Neuron (in vitro differentiated cells): Measurements from ENCODE around the gene NTSR1.

Experiments
- H2AFZ ChIP-seq: one replicate; pipeline ENCODE4 v1.6.1; 2013; ENCODE audit warnings: low read depth, mild to moderate bottlenecking, inconsistent platforms, low read length, moderate library complexity
- H3K27me3 ChIP-seq: one replicate; pipeline ENCODE4 v1.6.1; 2013; ENCODE audit warnings: low read length; ENCODE audit not compliant: insufficient read depth
- H3K36me3 ChIP-seq: one replicate; pipeline ENCODE4 v1.6.1; 2013; ENCODE audit warnings: low read length; ENCODE audit not compliant: insufficient read depth
- H3K4me1 ChIP-seq: one replicate; pipeline ENCODE4 v1.6.1; 2013; ENCODE audit warnings: low read length; ENCODE audit not compliant: insufficient read depth
- H3K4me3 ChIP-seq: 2 replicates; pipeline ENCODE4 v1.5.1; 2013; ENCODE audit warnings: mild to moderate bottlenecking, low read length, moderate library complexity
- H3K9me3 ChIP-seq: one replicate; pipeline ENCODE4 v1.6.1; 2013; ENCODE audit warnings: low read length

The NTSR1 gene

DNA sequence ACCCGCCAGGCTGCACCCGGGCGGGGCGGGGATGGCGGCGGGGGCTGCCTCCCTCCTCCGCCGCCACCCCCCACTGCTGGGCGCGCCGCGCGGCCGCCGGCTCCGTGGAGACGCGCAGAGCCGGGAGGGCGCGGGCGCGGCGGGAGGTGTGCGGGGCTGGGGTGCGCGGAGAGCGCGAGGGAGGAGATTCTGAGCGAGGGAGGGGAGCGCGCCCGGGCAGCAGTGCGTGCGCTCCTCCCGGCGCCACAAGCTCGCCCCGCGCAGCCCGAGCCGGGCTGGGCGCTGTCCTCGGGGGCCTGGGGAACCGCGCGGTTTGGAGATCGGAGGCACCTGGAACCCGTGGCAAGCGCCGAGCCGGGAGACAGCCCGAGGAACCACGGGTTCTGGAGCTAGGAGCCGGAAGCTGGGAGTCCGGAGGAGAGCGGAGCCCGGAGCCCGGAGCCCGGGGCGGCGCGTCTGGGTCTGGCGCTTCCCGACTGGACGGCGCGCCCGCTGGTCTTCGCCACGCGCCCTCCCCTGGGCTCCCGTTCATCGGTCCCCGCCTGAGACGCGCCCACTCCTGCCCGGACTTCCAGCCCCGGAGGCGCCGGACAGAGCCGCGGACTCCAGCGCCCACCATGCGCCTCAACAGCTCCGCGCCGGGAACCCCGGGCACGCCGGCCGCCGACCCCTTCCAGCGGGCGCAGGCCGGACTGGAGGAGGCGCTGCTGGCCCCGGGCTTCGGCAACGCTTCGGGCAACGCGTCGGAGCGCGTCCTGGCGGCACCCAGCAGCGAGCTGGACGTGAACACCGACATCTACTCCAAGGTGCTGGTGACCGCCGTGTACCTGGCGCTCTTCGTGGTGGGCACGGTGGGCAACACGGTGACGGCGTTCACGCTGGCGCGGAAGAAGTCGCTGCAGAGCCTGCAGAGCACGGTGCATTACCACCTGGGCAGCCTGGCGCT lies at the start of gene NTSR1:
NTSR1 (plus strand) TSS at position 246 of the 946 bp plus-strand sequence; CDS start at position 618, 372 bp downstream.
- no peak within 1 kb of the TSS for H2AFZ ChIP-seq
- no peaks in the 10 kb centered on the region for H3K36me3 ChIP-seq
- H3K9me3 ChIP-seq, result no peaks in the 10 kb centered on the region
- no peaks in the 10 kb centered on the region for H3K4me1 ChIP-seq
- no peak within 1 kb of the TSS for H3K4me3 ChIP-seq
- H3K27me3 ChIP-seq, result peaks cover 74% of the 10 kb centered on the region

DNA sequence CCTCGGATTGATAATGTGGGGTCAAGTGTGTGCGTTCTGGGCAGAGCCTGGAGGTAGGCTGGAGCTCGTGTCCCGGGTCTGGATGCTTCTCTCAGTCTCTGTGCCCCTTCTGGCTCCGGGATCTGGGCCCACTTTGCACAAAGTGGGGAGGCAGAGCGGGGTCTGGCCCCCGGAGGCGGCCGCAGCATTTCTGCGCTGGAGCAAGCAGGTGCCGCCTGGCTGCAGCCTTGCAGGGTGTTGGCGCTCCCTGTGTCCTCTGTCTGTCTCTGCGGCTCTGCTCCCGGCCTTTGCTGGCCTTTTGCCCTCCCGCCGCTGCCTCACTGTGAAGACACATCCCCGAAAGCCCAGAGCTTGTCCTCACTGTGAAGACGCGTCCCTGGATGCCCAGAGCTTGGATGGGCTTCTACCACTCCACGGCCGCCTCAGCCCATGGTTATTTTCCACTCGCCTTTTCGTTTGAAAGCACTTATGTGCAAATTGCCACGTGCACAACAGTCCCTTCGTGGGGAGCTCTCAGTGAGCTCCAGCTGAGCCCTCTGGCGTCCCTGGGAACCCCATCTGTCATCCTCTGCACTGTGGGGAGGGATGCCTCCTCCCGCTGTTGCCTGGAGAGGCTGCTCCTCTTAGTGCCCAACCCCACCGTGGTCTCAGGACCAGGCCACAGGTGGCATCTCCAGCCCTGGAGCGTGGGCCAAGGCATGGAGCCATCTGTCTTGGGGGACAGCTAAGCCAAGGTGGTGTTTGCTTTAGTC lies 49.0 kb upstream of the NTSR1 start:
- peaks cover 19% of the 10 kb centered on the region for H3K27me3 ChIP-seq
- no peak overlapping the region for H3K4me3 ChIP-seq
- no peaks in the 10 kb centered on the region for H3K36me3 ChIP-seq
- no peak overlapping the region for H2AFZ ChIP-seq
- H3K4me1 ChIP-seq, result peaks cover 16% of the 10 kb centered on the region
- no peaks in the 10 kb centered on the region for H3K9me3 ChIP-seq

DNA sequence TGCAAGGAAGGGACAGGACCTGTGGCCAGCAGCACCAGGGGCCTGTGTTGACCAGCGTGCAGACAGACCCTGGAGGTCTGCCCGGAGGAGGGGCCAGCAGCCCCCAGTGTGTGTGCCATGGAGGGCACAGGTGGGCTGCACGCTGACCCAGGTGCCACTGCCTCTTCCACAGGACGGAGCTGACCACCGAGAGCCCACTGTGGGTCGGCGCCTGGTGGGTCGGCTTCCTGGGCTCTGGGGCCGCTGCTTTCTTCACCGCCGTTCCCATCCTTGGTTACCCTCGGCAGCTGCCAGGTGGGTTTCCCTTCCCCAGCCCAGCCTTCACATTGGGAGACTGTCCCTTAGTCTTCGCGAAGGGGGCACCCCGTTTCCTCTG lies 48.4 kb upstream of the NTSR1 start:
- Histone ChIP-seq H3K9me3 (no peaks in the 10 kb centered on the region), H3K4me3 (no peak overlapping the region), H3K27me3 (peaks cover 19% of the 10 kb centered on the region), H3K4me1 (peaks cover 16% of the 10 kb centered on the region), H2AFZ (no peak overlapping the region), H3K36me3 (no peaks in the 10 kb centered on the region)

DNA sequence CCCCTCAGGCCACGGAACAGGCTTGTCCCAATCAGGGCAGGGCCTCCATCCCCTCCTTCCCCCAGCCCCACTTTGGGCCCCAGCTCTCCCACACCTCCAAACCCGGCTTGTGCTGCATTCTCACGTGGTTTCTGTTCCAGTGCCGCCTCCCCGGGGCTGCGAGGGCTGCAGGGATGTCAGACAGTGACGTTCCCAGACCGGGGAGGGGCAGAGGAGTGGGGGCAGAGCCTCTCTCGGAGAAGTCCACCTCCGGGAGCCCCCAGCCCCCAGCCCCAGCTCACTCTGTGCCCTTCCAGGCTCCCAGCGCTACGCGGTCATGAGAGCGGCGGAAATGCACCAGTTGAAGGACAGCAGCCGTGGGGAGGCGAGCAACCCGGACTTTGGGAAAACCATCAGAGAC lies 47.9 kb upstream of the NTSR1 start:
- Histone ChIP-seq H3K9me3 (no peaks in the 10 kb centered on the region), H3K4me1 (peaks cover 16% of the 10 kb centered on the region)

DNA sequence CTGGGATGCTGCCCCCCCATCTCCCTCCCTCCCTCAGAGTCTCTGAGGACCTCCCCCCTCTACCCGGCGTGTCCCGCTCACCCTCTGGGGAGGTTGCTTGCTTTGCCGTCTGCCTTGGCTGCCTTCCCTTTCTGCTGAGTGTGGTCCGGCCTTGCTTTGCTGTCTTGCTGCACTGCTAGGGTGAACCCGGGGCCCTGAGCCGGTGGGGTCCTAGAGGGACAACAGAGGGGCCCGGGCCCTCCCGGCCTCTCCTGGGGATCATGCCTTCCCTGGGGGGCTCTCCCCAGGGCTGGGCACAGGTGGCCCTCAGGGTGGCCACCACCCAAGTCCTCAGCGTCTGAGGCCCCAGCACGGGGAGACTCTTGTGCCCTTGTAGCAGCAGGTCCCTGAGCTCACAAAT lies 47.0 kb upstream of the NTSR1 start:
- peaks cover 20% of the 10 kb centered on the region for H3K27me3 ChIP-seq
- no peaks in the 10 kb centered on the region for H3K36me3 ChIP-seq
- peaks cover 16% of the 10 kb centered on the region for H3K4me1 ChIP-seq
- no peaks in the 10 kb centered on the region for H3K9me3 ChIP-seq
- no peak overlapping the region for H2AFZ ChIP-seq
- H3K4me3 ChIP-seq, result no peak overlapping the region

More for the DNA sequence above, 47.9 kb upstream of the NTSR1 start:
- no peak overlapping the region for H2AFZ ChIP-seq
- no peaks in the 10 kb centered on the region for H3K36me3 ChIP-seq
- H3K27me3 ChIP-seq, result peaks cover 19% of the 10 kb centered on the region
- no peak overlapping the region for H3K4me3 ChIP-seq

DNA sequence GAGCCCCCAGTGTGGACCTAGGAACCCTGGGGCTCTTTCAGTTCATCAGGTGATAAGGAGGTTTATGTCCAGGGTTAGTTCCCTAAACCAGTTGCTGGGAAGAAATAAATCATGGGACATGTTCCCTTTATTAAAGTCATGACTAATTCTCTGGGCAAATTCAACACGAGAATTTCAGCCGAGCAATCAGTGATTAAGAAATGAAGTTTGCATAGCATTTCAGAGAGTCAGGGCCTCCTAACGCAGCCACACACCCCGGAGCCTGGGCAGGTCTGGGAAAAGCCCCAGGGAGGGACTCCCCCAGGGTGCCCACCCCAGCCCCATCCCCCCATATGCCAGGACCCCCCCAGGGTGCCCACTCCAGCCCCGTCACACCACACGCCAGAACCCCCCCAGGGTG lies 46.2 kb upstream of the NTSR1 start:
- Histone ChIP-seq H3K9me3 (no peaks in the 10 kb centered on the region), H3K36me3 (no peaks in the 10 kb centered on the region), H3K4me3 (no peak overlapping the region), H2AFZ (no peak overlapping the region), H3K4me1 (peaks cover 16% of the 10 kb centered on the region), H3K27me3 (peaks cover 27% of the 10 kb centered on the region)

DNA sequence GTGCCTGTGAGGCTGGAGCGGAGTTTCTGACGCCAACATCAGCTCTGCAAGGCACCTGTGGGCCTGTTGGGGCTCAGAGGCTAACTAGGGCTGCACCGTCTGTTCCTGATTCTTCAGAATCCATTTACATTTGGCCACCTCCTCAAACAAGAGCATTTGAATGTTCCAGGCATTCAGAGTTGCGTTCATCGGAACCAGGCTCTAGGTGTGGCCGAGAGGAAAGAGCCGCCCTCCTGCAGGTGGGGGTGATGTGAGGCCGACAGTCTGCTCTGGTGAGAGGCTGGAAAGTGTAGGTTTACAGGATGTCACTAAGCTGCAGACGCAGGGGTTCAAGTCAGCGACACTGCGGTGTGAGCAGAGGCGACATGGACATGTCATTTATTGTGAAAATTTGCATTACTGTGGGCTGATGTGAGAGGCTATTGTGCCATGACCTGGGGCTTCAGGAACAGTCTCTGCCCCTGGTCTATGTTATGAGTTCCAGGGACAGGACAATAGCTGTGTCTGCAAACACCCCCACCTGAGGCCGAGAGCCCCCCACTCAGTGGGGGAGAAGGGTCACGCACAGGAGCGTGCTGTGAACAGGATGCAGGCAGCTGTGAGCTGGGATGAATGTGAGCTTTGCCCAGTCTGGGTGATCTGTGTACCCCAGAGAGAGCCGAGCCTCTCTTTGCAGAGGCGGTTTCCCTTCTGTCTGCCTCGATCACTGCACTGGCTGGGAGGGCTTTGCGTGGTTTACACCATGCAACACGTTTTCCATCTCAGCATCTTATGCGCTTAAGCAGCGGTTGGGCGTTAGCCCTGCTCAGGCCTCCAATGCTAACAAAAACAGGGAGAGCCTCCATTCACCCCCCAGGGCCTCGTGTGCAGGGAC lies 45.3 kb upstream of the NTSR1 start:
- Histone ChIP-seq H3K27me3 (peaks cover 29% of the 10 kb centered on the region), H3K4me3 (no peak overlapping the region), H2AFZ (no peak overlapping the region), H3K4me1 (peaks cover 16% of the 10 kb centered on the region), H3K9me3 (no peaks in the 10 kb centered on the region), H3K36me3 (no peaks in the 10 kb centered on the region)

DNA sequence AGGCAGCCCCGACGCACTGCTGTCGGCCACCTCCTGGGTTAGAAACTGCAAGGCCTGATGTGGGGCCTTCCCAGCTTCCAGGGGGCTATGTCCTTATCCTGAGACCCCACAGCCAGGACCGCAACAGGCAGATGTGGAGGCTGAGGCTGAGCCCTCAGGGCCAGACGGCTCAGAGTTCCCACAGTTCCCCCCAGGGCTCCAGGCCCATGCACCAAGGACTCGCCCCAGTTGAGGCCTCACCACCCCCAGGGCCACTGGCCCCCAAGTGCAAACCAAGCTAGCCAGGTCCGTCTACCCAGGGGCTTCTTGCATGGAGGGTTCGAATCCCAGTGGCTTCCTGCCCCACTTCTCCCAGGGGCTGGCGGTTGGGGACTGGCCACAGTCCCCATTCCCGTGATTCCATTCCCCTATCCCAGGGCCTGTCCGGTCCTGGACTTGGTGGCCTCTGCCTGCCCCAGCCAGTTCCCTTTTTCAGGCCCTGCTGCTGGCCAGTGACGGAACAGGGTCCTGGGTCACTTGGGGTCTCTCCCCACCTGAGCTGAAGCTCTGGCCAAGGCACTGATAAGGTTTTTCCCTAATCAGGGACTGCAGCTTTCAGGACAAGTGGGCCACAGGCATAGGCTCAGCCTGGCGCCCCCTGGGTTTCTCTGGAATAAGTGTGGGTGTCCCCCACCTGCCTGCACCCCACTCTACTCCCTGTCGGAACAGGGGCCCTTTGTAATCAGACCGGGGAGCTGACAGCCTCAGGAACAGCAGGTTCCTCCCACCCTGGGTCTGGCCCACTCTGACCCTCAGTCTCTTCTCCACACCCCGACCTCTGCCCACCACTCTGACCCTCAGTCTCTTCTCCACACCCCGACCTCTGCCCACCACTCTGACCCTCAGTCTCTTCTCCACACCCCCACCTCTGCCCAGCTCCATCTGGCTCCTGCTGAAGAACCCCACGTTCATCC lies 44.3 kb upstream of the NTSR1 start:
- H3K27me3 ChIP-seq, result peaks cover 29% of the 10 kb centered on the region
- no peaks in the 10 kb centered on the region for H3K36me3 ChIP-seq
- no peak overlapping the region for H2AFZ ChIP-seq
- H3K9me3 ChIP-seq, result no peaks in the 10 kb centered on the region
- peaks cover 15% of the 10 kb centered on the region for H3K4me1 ChIP-seq
- no peak overlapping the region for H3K4me3 ChIP-seq

DNA sequence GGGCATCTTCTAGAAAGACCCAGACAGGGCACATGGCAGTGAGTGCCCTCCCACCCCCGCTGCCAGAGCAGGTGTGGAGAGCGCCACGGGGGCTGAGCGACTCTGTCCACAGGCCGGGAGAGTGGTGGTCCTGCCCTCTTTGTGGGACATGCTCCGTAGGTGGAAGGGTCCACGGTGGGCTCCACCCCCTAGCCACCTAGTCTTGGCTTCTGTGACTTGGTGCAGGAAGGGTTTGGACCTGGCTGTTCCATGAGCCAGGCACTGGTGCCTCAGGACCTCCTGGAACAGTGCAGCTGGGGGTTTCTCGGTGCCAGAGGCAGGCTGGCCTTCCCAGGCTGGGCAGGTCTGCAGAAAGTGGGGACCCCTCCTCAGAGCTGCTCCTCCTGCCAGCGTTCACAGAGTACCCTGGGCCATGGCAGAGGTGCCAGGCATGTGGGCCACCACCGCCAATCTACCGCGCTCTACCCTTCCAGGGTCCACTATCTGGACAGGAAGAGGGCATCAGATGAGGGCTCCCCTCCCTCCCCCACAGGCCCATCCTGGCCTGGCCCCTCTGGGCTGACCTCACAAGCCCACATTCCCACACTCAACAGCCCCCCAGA lies 43.4 kb upstream of the NTSR1 start:
- no peak overlapping the region for H2AFZ ChIP-seq
- H3K9me3 ChIP-seq, result no peaks in the 10 kb centered on the region
- no peaks in the 10 kb centered on the region for H3K36me3 ChIP-seq
- H3K4me3 ChIP-seq, result no peak overlapping the region
- peaks cover 29% of the 10 kb centered on the region for H3K27me3 ChIP-seq
- H3K4me1 ChIP-seq, result peaks cover 9% of the 10 kb centered on the region

DNA sequence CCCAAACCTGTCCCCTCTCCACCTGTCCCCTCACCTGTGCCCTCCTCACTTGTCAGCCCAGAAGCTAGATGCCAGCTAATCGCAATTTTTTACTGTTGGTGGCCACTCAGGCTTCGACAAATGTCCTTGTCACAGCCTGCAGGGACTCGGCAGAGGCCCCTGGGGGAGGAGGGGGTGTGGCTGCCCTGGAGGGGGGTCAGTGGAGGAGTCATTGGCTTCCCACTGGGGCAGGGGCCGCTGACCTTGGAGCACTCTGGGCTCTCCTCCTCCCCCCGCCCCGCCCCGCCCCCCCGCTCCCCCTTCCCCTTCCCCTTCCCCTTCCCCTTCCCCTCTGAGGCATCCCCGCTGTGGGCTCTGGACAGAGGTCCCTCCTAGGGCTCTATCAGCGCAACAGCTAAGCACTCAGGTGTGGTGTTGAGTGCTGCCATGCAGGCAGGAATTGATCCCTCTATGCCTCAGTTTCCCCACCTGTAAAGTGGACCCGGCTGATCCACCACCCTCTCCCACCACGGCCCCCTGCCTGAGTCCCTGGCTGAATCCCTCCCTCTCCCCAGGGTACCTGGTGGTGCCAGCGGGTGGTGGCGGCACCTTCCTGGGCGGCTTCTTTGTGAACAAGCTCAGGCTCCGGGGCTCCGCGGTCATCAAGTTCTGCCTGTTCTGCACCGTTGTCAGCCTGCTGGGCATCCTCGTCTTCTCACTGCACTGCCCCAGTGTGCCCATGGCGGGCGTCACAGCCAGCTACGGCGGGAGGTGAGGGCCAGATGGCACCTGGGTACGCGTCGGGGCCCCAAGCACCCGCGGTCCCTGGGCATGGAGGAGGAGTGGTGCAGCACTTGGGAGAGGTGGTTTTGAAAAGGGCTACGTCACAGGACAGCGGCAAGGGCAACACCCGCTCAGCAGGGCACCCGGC lies 42.6 kb upstream of the NTSR1 start:
- Histone ChIP-seq H3K4me3 (no peak overlapping the region), H3K4me1 (peaks cover 9% of the 10 kb centered on the region), H3K9me3 (no peaks in the 10 kb centered on the region), H2AFZ (no peak overlapping the region), H3K36me3 (no peaks in the 10 kb centered on the region), H3K27me3 (peaks cover 29% of the 10 kb centered on the region)
